HL-60 (cell line): ENCODE results near the gene C15orf61.

ENCODE experiments used
- GABPA ChIP-seq: IDR thresholded peaks from 2 replicates; pipeline ENCODE4 v1.6.1; 2012; ENCODE audit warnings: low read depth
- POLR2AphosphoS5 ChIP-seq: IDR thresholded peaks from 2 replicates; pipeline ENCODE4 v1.6.1; 2012; ENCODE audit warnings: low read depth
- SPI1 ChIP-seq: IDR thresholded peaks from 2 replicates; pipeline ENCODE4 v1.6.1; 2012; ENCODE audit warnings: low read depth, mild to moderate bottlenecking, borderline replicate concordance
- TF ChIP-seq, protein P1 (sequence below): IDR thresholded peaks from one replicate; pipeline ENCODE4 v1.5.1; 2011; ENCODE audit warnings: low read length, control low read depth, inconsistent platforms; ENCODE audit not compliant: insufficient read depth
- TF ChIP-seq, protein P2 (sequence below): IDR thresholded peaks from 2 replicates; pipeline ENCODE4 v1.6.1; 2012; ENCODE audit warnings: low read depth; ENCODE audit not compliant: insufficient replicate concordance

DNA sequence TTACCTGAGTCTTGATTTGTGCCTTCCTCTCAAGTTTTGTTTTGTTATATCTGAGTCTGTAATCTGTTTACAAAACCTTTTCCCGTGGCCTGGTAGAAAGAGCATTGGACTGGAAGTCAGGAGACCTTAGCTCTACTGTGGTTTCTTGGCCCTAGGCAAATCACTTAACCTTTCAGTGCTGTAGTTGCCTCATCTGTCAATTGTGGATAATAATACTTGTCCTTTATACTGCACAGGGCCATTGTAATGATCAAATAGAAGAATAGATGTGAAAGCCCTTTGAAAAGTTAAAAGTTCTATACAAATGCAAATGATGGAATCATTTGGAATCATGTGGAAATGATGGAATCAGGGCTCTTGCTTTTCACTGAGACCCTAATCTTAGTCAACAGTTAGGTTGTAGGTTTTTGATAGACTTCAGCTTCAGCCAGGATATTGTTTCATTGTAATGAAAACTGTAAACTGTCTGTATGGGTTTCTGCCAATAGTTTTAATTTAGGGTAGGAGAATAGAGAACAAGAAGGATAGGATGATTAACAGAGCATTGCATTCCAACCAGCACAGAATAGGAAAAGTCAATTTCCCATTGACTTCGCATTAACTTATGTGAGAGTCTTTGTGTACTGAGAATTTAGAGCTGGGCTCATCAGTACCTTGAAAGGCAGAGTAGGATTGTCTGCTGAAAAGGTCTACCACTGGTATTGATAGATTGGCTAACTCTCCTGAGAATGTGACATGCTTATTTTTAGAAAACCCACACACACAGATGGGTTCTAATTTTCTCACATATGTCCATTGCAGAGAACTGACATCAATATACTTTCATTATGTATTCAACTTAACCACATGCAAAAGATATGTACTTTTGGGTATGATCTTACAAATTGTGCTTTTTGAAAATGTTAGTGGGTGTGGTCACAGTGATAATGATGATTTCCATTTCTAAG, 43.4 kb downstream of the C15orf61 start:
- TF ChIP-seq, protein P1, sequence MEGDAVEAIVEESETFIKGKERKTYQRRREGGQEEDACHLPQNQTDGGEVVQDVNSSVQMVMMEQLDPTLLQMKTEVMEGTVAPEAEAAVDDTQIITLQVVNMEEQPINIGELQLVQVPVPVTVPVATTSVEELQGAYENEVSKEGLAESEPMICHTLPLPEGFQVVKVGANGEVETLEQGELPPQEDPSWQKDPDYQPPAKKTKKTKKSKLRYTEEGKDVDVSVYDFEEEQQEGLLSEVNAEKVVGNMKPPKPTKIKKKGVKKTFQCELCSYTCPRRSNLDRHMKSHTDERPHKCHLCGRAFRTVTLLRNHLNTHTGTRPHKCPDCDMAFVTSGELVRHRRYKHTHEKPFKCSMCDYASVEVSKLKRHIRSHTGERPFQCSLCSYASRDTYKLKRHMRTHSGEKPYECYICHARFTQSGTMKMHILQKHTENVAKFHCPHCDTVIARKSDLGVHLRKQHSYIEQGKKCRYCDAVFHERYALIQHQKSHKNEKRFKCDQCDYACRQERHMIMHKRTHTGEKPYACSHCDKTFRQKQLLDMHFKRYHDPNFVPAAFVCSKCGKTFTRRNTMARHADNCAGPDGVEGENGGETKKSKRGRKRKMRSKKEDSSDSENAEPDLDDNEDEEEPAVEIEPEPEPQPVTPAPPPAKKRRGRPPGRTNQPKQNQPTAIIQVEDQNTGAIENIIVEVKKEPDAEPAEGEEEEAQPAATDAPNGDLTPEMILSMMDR: no peak
- TF ChIP-seq GABPA (no peak), POLR2AphosphoS5 (no peak), SPI1 (no peak)
- TF ChIP-seq, protein P2, sequence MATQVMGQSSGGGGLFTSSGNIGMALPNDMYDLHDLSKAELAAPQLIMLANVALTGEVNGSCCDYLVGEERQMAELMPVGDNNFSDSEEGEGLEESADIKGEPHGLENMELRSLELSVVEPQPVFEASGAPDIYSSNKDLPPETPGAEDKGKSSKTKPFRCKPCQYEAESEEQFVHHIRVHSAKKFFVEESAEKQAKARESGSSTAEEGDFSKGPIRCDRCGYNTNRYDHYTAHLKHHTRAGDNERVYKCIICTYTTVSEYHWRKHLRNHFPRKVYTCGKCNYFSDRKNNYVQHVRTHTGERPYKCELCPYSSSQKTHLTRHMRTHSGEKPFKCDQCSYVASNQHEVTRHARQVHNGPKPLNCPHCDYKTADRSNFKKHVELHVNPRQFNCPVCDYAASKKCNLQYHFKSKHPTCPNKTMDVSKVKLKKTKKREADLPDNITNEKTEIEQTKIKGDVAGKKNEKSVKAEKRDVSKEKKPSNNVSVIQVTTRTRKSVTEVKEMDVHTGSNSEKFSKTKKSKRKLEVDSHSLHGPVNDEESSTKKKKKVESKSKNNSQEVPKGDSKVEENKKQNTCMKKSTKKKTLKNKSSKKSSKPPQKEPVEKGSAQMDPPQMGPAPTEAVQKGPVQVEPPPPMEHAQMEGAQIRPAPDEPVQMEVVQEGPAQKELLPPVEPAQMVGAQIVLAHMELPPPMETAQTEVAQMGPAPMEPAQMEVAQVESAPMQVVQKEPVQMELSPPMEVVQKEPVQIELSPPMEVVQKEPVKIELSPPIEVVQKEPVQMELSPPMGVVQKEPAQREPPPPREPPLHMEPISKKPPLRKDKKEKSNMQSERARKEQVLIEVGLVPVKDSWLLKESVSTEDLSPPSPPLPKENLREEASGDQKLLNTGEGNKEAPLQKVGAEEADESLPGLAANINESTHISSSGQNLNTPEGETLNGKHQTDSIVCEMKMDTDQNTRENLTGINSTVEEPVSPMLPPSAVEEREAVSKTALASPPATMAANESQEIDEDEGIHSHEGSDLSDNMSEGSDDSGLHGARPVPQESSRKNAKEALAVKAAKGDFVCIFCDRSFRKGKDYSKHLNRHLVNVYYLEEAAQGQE: no peak
